AG20443 (cell line): ENCODE data around the gene ZNF337.
"Not testable (repeated sequence)": the region's sequence is repeated elsewhere in the genome, so short reads cannot be mapped to it uniquely, and the experiment has no call there.

ENCODE experiments used
- DNase-seq: peaks from one replicate; pipeline ENCODE4 v3.0.0; 2012; ENCODE audit warnings: low spot score, mixed read lengths

ZNF337 gene

GRCh38 chr20:25696371-25697131 lies at the start of gene ZNF337:
TSS of gene ZNF337 (minus strand) at chr20:25696853. CDS start at chr20:25686417, 10,436 bp downstream.
- DNase-seq: peak; percentile 98

GRCh38 chr20:25745738-25746137 lies 49.1 kb upstream of the ZNF337 start:
- DNase-seq: no peak

- DNase-seq: no peak
These were observed 48.4 kb upstream of the ZNF337 start for GRCh38 chr20:25745100-25745499.

GRCh38 chr20:25744261-25744660 lies 47.6 kb upstream of the ZNF337 start:
- no peak for DNase-seq

GRCh38 chr20:25741088-25741487 lies 44.4 kb upstream of the ZNF337 start:
- DNase-seq: no peak

- no peak for DNase-seq
These were observed 43.1 kb upstream of the ZNF337 start for GRCh38 chr20:25739615-25740320.

GRCh38 chr20:25738198-25738597 lies 41.5 kb upstream of the ZNF337 start:
- no peak for DNase-seq

- no peak for DNase-seq
These were observed 37.2 kb upstream of the ZNF337 start for GRCh38 chr20:25733903-25734302.

- no peak for DNase-seq
These were observed 34.2 kb upstream of the ZNF337 start for GRCh38 chr20:25730862-25731261.

GRCh38 chr20:25726357-25726756 lies 29.7 kb upstream of the ZNF337 start:
- no peak for DNase-seq

GRCh38 chr20:25725639-25726038 lies 29.0 kb upstream of the ZNF337 start:
- DNase-seq: no peak

- DNase-seq: no peak
These were observed 27.3 kb upstream of the ZNF337 start for GRCh38 chr20:25723975-25724374.

GRCh38 chr20:25720285-25720684 lies 23.6 kb upstream of the ZNF337 start:
- no peak for DNase-seq

GRCh38 chr20:25718896-25719809 lies 22.5 kb upstream of the ZNF337 start:
- DNase-seq: not testable (repeated sequence)

GRCh38 chr20:25707695-25708094 lies 11.0 kb upstream of the ZNF337 start:
- no peak for DNase-seq

GRCh38 chr20:25706793-25707192 lies 10.1 kb upstream of the ZNF337 start:
- DNase-seq: no peak

- no peak for DNase-seq
These were observed 9.2 kb upstream of the ZNF337 start for GRCh38 chr20:25705830-25706351.

GRCh38 chr20:25704303-25704702 lies 7.7 kb upstream of the ZNF337 start:
- not testable (repeated sequence) for DNase-seq

- DNase-seq: not testable (repeated sequence)
These were observed 4.2 kb upstream of the ZNF337 start for GRCh38 chr20:25700835-25701234.

- no peak for DNase-seq
These were observed 3.3 kb upstream of the ZNF337 start for GRCh38 chr20:25699914-25700313.

- DNase-seq: no peak
These were observed 436 bp upstream of the ZNF337 start for GRCh38 chr20:25697132-25697446.
